ENCODE results near the gene IL12RB2.

GRCh38 chr1:67346982-67347381 lies 39.3 kb downstream of the IL12RB2 start:
- TF ChIP-seq POLR2A (IDR thresholded peaks at IDR 0.05; ENCODE audit: low read depth, low read length) = no peak
- TF ChIP-seq TAF1 (IDR thresholded peaks at IDR 0.05; ENCODE audit: low read depth, low read length) = no peak
- no peak for TF ChIP-seq POLR2AphosphoS5 (IDR thresholded peaks at IDR 0.05; ENCODE audit: low read depth, low read length)
- no peak for TF ChIP-seq PAX5 (IDR thresholded peaks at IDR 0.05; ENCODE audit: insufficient read depth, low read length, severe bottlenecking)

Data from GM12891 (cell line).